ENCODE measurements around the gene EGR1.

GRCh38 chr5:138448481-138449398, 16.5 kb upstream of the EGR1 start:
- no peak for TF ChIP-seq CTCF (conservative IDR thresholded peaks at IDR 0.05)
- TF ChIP-seq ZFX (IDR thresholded peaks at IDR 0.05): no peak
